Retinal pigment epithelial cell (primary cell): ENCODE results near the gene MCF2L.

ENCODE experiments used
- DNase-seq: peaks from one replicate; pipeline ENCODE4 v3.0.0-alpha.2; 2010; ENCODE audit warnings: low read depth
- H3K4me3 ChIP-seq: 2 replicates; pipeline ENCODE4 v1.5.1; 2011; ENCODE audit warnings: mild to moderate bottlenecking, low read length, control low read depth, moderate library complexity
- CTCF ChIP-seq: conservative IDR thresholded peaks from 2 replicates; pipeline ENCODE4 v1.5.1; 2011; ENCODE audit warnings: low read depth, low read length, control low read depth, inconsistent platforms

Gene MCF2L

GRCh38 chr13:113148940-113149503 lies 180.0 kb downstream of the MCF2L start:
- no peak for TF ChIP-seq CTCF
- no peak overlapping the region for H3K4me3 ChIP-seq
- no peak for DNase-seq
